GM12891 (cell line): ENCODE results near the gene MAMDC2.

Experiments used
- POLR2AphosphoS5 ChIP-seq: IDR thresholded peaks from 2 replicates; pipeline ENCODE4 v1.6.1; 2011; ENCODE audit warnings: low read depth, low read length, control low read depth
- TAF1 ChIP-seq: IDR thresholded peaks from 2 replicates; pipeline ENCODE4 v1.6.1; 2011; ENCODE audit warnings: low read depth, low read length, control low read depth

- no peak for TF ChIP-seq TAF1
- no peak for TF ChIP-seq POLR2AphosphoS5
Measured at GRCh38 chr9:70222354-70222753, 178.7 kb downstream of the MAMDC2 start.
